PFSK-1 (cell line): ENCODE results near the gene ZFAND2A.

Experiments used
- FOXP2 ChIP-seq: optimal IDR thresholded peaks from 2 replicates; pipeline ENCODE3; 2011; ENCODE audit warnings: borderline replicate concordance, control low read depth, inconsistent platforms; ENCODE audit not compliant: insufficient read depth; ENCODE audit errors: extremely low read length, extremely low read depth
- POLR2AphosphoS5 ChIP-seq: IDR thresholded peaks from 2 replicates; pipeline ENCODE4 v1.6.1; 2012; ENCODE audit warnings: low read depth, mild to moderate bottlenecking, control low read depth, low read length, moderate library complexity
- REST ChIP-seq, 2 experiments: IDR thresholded peaks; 2 replicates each; pipeline versions ENCODE4 v1.6.1 to v1.8.0; 2011 to 2012; ENCODE audit warnings: low read depth in 2 of 2, low read length in 2 of 2, control low read depth in 1 of 2, inconsistent platforms in 1 of 2, mild to moderate bottlenecking in 1 of 2, moderate library complexity in 1 of 2; ENCODE audit not compliant: insufficient read depth in 1 of 2
- TAF1 ChIP-seq: IDR thresholded peaks from 2 replicates; pipeline ENCODE4 v1.6.1; 2012; ENCODE audit warnings: low read length, control low read depth, borderline replicate concordance; ENCODE audit not compliant: insufficient read depth

GRCh38 chr7:1111156-1111555 is 48.8 kb downstream of the ZFAND2A start:
- TF ChIP-seq FOXP2: no peak
- no peak for TF ChIP-seq POLR2AphosphoS5
- TF ChIP-seq TAF1: no peak
- no peak for TF ChIP-seq REST (IDR thresholded peaks at IDR 0.05; ENCODE audit: insufficient read depth in 1 of 2, low read depth in 2 of 2, low read length in 2 of 2)
